Neuron (in vitro differentiated cells): ENCODE results near the gene RNF150.

Experiments used
- H2AFZ ChIP-seq: one replicate; pipeline ENCODE4 v1.6.1; 2013; ENCODE audit warnings: low read depth, mild to moderate bottlenecking, inconsistent platforms, low read length, moderate library complexity
- H3K27me3 ChIP-seq: one replicate; pipeline ENCODE4 v1.6.1; 2013; ENCODE audit warnings: low read length; ENCODE audit not compliant: insufficient read depth
- H3K36me3 ChIP-seq: one replicate; pipeline ENCODE4 v1.6.1; 2013; ENCODE audit warnings: low read length; ENCODE audit not compliant: insufficient read depth
- H3K4me1 ChIP-seq: one replicate; pipeline ENCODE4 v1.6.1; 2013; ENCODE audit warnings: low read length; ENCODE audit not compliant: insufficient read depth
- H3K4me3 ChIP-seq: 2 replicates; pipeline ENCODE4 v1.5.1; 2013; ENCODE audit warnings: mild to moderate bottlenecking, low read length, moderate library complexity
- H3K9me3 ChIP-seq: one replicate; pipeline ENCODE4 v1.6.1; 2013; ENCODE audit warnings: low read length

RNF150 gene

DNA sequence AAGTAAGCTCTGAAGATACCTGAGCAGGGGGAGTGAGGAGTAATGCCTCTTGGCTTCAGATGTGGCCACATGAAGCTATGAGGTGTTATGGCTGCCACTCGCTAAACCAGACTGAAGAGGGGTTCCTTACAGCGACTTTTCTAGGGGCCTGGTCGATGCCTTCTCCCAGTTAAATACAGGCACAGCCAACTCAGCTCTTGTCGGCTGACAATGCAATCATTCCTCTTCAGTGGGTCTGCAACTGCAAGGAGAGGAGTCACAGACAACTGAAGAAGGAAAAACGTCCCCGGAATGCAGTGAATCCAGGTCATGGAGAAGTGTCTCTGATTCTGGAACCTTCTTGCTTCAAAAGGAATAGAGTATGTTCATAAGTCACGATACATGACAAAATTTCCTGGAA, 106.4 kb downstream of the RNF150 start:
- Histone ChIP-seq H2AFZ (no peak overlapping the region), H3K9me3 (peaks cover under 1% of the 10 kb centered on the region)

GRCh38 chr4:141023051-141023450, 110.2 kb downstream of the RNF150 start:
- Histone ChIP-seq H3K9me3 (no peaks in the 10 kb centered on the region), H2AFZ (no peak overlapping the region), H3K27me3 (no peaks in the 10 kb centered on the region), H3K4me3 (no peak overlapping the region), H3K36me3 (no peaks in the 10 kb centered on the region), H3K4me1 (peaks cover 16% of the 10 kb centered on the region)

More for the DNA sequence above, 106.4 kb downstream of the RNF150 start:
- H3K27me3 ChIP-seq, result no peaks in the 10 kb centered on the region
- peaks cover 6% of the 10 kb centered on the region for H3K4me1 ChIP-seq
- no peaks in the 10 kb centered on the region for H3K36me3 ChIP-seq
- no peak overlapping the region for H3K4me3 ChIP-seq

DNA sequence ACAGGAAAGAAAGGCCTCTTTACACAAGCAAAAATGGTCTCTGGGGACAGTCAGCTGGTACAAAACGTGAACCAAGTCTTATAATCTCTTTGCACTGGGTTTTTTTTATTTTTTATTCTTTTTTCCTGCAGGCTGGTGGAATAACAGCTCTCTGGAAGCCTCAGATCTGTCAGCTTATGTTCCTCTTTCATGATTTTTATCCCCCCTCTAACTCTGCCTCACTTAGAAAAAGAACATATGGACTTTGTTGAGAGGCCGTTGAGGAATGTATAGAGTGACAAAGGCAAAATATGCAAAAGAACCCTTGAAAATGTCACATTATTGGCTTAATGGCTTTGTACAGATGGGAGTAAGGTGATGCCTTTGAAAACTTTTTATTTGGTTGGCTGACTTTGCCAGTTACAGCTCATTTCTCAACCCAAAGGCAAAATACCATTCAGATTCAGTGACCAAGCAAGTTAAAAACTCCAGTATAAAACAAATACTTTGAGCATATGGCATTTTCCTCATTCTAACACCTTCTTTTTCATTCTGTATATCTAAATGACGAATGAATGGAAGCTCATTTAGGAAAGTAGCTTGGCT, 111.1 kb downstream of the RNF150 start:
- Histone ChIP-seq H3K4me1 (peaks cover 16% of the 10 kb centered on the region), H3K27me3 (no peaks in the 10 kb centered on the region), H3K4me3 (no peak overlapping the region), H3K36me3 (no peaks in the 10 kb centered on the region), H2AFZ (no peak overlapping the region), H3K9me3 (no peaks in the 10 kb centered on the region)

GRCh38 chr4:141021397-141022110, 111.7 kb downstream of the RNF150 start:
- no peaks in the 10 kb centered on the region for H3K36me3 ChIP-seq
- H3K27me3 ChIP-seq, result no peaks in the 10 kb centered on the region
- peaks cover 16% of the 10 kb centered on the region for H3K4me1 ChIP-seq
- H3K4me3 ChIP-seq, result no peak overlapping the region
- no peaks in the 10 kb centered on the region for H3K9me3 ChIP-seq
- H2AFZ ChIP-seq, result no peak overlapping the region

GRCh38 chr4:141020801-141021261, 112.4 kb downstream of the RNF150 start:
- no peaks in the 10 kb centered on the region for H3K27me3 ChIP-seq
- no peaks in the 10 kb centered on the region for H3K9me3 ChIP-seq
- H3K4me3 ChIP-seq, result no peak overlapping the region
- H3K4me1 ChIP-seq, result peaks cover 16% of the 10 kb centered on the region
- H3K36me3 ChIP-seq, result no peaks in the 10 kb centered on the region
- no peak overlapping the region for H2AFZ ChIP-seq

- Histone ChIP-seq H2AFZ (no peak overlapping the region), H3K4me3 (no peak overlapping the region), H3K36me3 (no peaks in the 10 kb centered on the region), H3K27me3 (no peaks in the 10 kb centered on the region), H3K4me1 (peaks cover 16% of the 10 kb centered on the region), H3K9me3 (no peaks in the 10 kb centered on the region)
These were observed 113.5 kb downstream of the RNF150 start for GRCh38 chr4:141019768-141020167.

DNA sequence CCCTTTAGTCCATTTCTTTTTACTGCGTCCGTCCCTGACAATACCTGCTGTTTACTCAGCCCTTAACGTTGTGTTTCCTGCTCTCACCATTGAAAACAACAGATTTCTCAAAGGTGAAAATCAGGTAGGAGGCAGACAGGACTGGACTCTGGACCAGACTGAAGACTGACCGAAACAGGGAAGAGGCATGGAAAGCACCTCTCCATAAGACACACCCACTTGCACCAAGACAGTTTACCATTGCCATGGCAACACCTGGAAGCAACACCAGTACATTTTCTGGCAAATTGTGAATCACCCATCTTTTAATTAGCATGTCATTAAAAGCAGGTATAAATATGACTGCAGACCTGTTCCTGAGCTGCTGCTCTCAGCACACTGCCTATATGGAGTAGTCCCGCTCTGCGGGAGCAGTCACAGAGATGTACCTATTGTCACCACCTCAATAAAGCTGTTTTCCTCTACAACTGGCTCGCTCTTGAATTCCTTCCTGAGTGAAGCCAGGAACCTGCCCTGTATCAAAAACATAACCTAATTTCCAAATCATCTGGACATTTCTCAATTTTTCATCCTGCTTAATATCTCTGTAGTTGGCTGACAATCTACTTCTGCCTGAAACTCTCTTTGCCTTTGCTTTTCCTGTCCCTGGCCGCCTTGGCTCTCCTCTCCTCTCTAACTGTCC, 117.0 kb downstream of the RNF150 start:
- H2AFZ ChIP-seq, result no peak overlapping the region
- H3K27me3 ChIP-seq, result no peaks in the 10 kb centered on the region
- H3K9me3 ChIP-seq, result no peaks in the 10 kb centered on the region
- no peak overlapping the region for H3K4me3 ChIP-seq
- H3K4me1 ChIP-seq, result peaks cover 3% of the 10 kb centered on the region
- no peaks in the 10 kb centered on the region for H3K36me3 ChIP-seq

DNA sequence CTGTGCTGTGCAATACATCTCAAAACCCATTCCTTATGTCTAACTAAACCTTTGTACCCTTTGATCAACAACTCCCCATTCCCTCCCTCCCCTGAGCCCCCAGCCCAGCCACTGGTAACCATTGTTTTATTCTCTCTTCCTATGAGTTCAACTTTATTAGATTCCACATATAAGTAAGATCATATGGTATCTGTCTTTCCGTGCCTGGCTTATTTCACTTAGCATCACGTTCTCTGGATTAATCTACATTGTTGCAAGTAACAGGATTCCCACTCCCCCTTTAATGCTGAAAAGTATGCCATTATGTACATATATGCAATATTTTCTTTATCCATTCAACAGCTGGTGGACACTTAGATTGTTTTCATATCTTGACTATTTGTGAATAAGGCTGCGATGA, 119.4 kb downstream of the RNF150 start:
- Histone ChIP-seq H3K9me3 (peaks cover 2% of the 10 kb centered on the region), H3K36me3 (no peaks in the 10 kb centered on the region), H3K4me1 (no peaks in the 10 kb centered on the region), H3K27me3 (no peaks in the 10 kb centered on the region), H2AFZ (no peak overlapping the region), H3K4me3 (no peak overlapping the region)

DNA sequence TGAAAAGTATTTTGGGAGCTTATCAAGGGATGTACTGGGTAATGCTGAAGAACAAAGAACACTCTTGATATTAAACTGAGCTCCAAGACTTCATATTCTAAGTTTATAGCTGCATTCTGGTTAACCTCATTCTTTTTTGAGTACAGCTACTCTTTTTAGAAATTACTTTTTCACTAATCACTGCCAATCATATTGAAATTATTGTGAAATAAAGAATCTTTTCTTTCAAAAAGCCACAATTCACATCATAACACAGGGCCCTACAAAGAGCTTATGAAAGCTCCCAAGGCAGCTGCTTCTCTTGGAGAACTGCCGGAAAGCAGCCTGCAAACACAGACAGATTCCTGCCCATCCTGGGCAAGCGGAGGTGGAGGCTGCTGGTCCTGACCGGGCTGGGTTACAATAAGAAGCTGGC, 121.4 kb downstream of the RNF150 start:
- Histone ChIP-seq H2AFZ (no peak overlapping the region), H3K9me3 (peaks cover 2% of the 10 kb centered on the region), H3K36me3 (no peaks in the 10 kb centered on the region), H3K4me1 (no peaks in the 10 kb centered on the region), H3K27me3 (no peaks in the 10 kb centered on the region), H3K4me3 (no peak overlapping the region)

GRCh38 chr4:141009931-141010330, 123.3 kb downstream of the RNF150 start:
- peaks cover 2% of the 10 kb centered on the region for H3K9me3 ChIP-seq
- no peak overlapping the region for H2AFZ ChIP-seq

DNA sequence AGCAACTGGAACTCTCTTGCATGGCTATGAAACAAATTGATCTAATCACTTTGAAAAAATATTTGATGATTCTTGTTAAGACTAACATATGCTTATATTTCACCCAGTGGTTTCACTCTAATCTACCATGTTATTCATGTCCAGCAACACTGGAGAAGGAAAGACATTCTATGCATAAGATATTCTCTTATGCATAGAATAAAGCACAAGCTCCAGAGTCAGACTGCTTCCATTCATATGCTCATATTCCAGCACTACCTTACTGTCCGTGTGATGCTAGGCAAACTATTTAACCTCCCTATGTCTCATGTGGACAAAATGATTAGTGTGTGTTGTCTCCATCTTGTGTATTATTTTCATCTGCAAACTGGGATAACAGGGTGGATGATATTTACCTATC, 124.1 kb downstream of the RNF150 start:
- peaks cover 2% of the 10 kb centered on the region for H3K9me3 ChIP-seq

More at GRCh38 chr4:141009931-141010330, 123.3 kb downstream of the RNF150 start:
- Histone ChIP-seq H3K27me3 (no peaks in the 10 kb centered on the region), H3K4me3 (no peak overlapping the region), H3K36me3 (no peaks in the 10 kb centered on the region), H3K4me1 (no peaks in the 10 kb centered on the region)

DNA sequence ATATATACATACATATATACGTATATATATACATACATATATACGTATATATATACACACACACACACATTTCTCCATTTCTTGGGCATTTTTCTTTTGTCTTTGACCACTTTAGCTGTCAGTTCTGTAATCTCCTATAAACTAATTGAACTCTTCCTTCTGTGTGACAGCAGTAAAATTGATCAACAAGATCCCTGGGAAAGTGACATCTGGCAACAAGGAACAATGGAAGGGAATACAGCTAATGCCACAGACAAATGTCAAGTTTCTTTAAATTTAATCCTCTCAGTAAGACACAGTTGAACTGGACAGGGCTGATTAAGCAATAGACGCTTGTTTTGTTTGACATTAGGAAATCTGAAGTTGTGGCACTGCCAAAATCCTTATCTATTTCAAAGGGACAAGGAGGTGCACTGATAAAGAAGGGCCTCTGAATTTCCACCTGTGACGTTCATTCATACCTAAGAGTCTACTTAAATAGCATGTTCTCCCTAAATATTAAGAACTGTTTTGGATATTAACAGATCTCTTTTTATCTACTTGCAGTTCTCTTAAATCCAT, 126.9 kb downstream of the RNF150 start:
- Histone ChIP-seq H3K9me3 (peaks cover 2% of the 10 kb centered on the region), H3K4me3 (no peak overlapping the region), H3K36me3 (no peaks in the 10 kb centered on the region), H3K4me1 (no peaks in the 10 kb centered on the region), H3K27me3 (no peaks in the 10 kb centered on the region), H2AFZ (no peak overlapping the region)

More for the DNA sequence above, 124.1 kb downstream of the RNF150 start:
- H3K4me1 ChIP-seq, result no peaks in the 10 kb centered on the region
- no peak overlapping the region for H2AFZ ChIP-seq
- no peak overlapping the region for H3K4me3 ChIP-seq
- H3K36me3 ChIP-seq, result no peaks in the 10 kb centered on the region
- H3K27me3 ChIP-seq, result no peaks in the 10 kb centered on the region

DNA sequence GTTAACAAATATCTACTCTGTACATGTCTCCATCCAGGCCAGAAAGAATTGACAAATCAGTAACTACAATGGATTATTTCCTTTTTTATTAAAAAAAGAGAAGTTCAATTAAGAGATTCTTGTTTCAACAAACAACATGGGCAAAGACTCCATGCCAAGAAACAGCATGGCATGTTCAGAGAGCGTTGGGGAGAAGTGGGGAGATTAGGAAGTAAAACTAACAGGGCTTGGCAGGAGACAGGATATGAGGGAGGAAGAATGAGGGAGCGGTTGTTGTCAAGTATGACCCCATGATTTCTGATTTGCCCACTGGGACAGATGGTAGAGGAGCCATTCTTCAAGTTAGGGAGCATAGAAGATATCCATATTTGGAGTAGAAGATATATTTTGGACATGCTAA, 128.4 kb downstream of the RNF150 start:
- peaks cover 2% of the 10 kb centered on the region for H3K9me3 ChIP-seq
- H3K27me3 ChIP-seq, result no peaks in the 10 kb centered on the region
- no peak overlapping the region for H3K4me3 ChIP-seq
- no peaks in the 10 kb centered on the region for H3K36me3 ChIP-seq
- no peaks in the 10 kb centered on the region for H3K4me1 ChIP-seq
- H2AFZ ChIP-seq, result no peak overlapping the region
